ENCODE results near the gene LAMTOR1. TPM values are rescaled to one million over a fixed set of nuclear protein-coding genes. Genes with fewer than 3 reads are reported as not detected.

Gene LAMTOR1
- total and polyA plus RNA-seq, 2 of the 8 experiments (the other 6 are each of a cell fraction or from before 2014, with no cell fraction given) = 82.1 to 160 TPM

- TF ChIP-seq CHD7 (IDR thresholded peaks at IDR 0.05; ENCODE audit: insufficient replicate concordance, low read length) (no peak), ASH2L (IDR thresholded peaks at IDR 0.05; ENCODE audit: low read length) (no peak), TBP (IDR thresholded peaks at IDR 0.05; ENCODE audit: low read depth, low read length) (no peak; the same call in 1 of the 2 replicates), FOSL1 (IDR thresholded peaks at IDR 0.05; ENCODE audit: insufficient read depth, low read depth, low read length) (no peak), ATF3 (IDR thresholded peaks at IDR 0.05; ENCODE audit: insufficient read depth, low read depth, low read length) (no peak), KDM1A (IDR thresholded peaks at IDR 0.05; ENCODE audit: borderline replicate concordance, low read length) (no peak), USF2 (IDR thresholded peaks at IDR 0.05; ENCODE audit: low read length) (no peak), CBX5 (IDR thresholded peaks at IDR 0.05; ENCODE audit: low read depth, low read length) (no peak)
Observed at GRCh38 chr11:72103754-72104167, 664 bp upstream of the LAMTOR1 start (continued).
